Right lobe of liver (tissue), 6 donors: Measurements from ENCODE around the gene ATP10D. TPM values are rescaled to one million over a fixed set of nuclear protein-coding genes. Genes with fewer than 3 reads are reported as not detected.

Experiments
- ATAC-seq, 4 donors: fragments of 200-7000 bp; cut with Tn5 transposase; one replicate each; pipeline ENCODE4 v1.9.1; 2020; ENCODE audit warnings: mild to moderate bottlenecking in 4 of 4, moderate library complexity in 4 of 4
- DNase-seq, 3 donors: peaks; one replicate each; pipeline ENCODE4 v3.0.0-alpha.2; 2020
- H3K27ac ChIP-seq, 3 donors: fragments of 200-600 bp; one replicate each; pipeline ENCODE4 v1.8.0; 2022
- H3K27me3 ChIP-seq, 2 donors: fragments of 200-600 bp; one replicate each; pipeline ENCODE4 v1.8.0; 2022
- H3K36me3 ChIP-seq, 4 donors: fragments of 200-600 bp; sonication (generic) in 1 of 4; one replicate each; pipeline versions ENCODE4 v1.5.1 to v1.8.0; 2017 to 2022; ENCODE audit warnings: control low read depth in 1 of 4
- H3K4me1 ChIP-seq, 4 donors: fragments of 200-600 bp; sonication (generic) in 1 of 4; one replicate each; pipeline versions ENCODE4 v1.5.1 to v1.8.0; 2017 to 2022; ENCODE audit warnings: control low read depth in 1 of 4
- H3K4me3 ChIP-seq, 3 donors: fragments of 200-600 bp; one replicate each; pipeline ENCODE4 v1.8.0; 2022
- H3K9me3 ChIP-seq, 4 donors: fragments of 200-600 bp; sonication (generic) in 1 of 4; one replicate each; pipeline versions ENCODE4 v1.5.1 to v1.8.0; 2017 to 2022; ENCODE audit warnings: control low read depth in 1 of 4
- CTCF ChIP-seq, 4 donors: fragments of 200-600 bp in 3 of 4; fragments of 450-650 bp in 1 of 4; IDR thresholded peaks; one replicate each; pipeline versions ENCODE4 v1.5.1 to v1.8.0; 2016 to 2022; ENCODE audit warnings: antibody characterized with exemption in 4 of 4, mild to moderate bottlenecking in 2 of 4
- POLR2A ChIP-seq: fragments of 450-650 bp; IDR thresholded peaks from one replicate; pipeline ENCODE4 v1.6.1; 2017; ENCODE audit warnings: antibody characterized with exemption, mild to moderate bottlenecking
- WGBS: methylation state at CpG from one replicate; pipeline ENCODE4 v1.1.6; 2018; ENCODE audit warnings: low coverage, low lambda C conversion rate; ENCODE audit not compliant: insufficient coverage; ENCODE audit errors: missing lambda C conversion rate; 5-methylcytosine and 5-hydroxymethylcytosine counted together
- intact Hi-C, 2 donors: fragments of 100-400 bp; cut with DNase I; formaldehyde crosslinking; loops; one replicate each; pipeline versions ENCODE4 v1.11.2 to v1.14.1; 2022
- long read RNA-seq: library from polyadenylated mRNA; unstranded; transcript quantifications from one replicate; pipeline ENCODE4 v2.0.0, GENCODE V29; 2019
- total RNA-seq, 6 experiments: library from RNA; depleted of rRNA in 2 of 6; stranded (reverse); fragments of >200 nt in 2 of 6; fragmentation: NEBNext Ultra II Directional in 3 of 6; extraction: Animal tissue kit (Norgen Biotek cat#: 25700) in 3 of 6; gene quantifications; one replicate each; pipeline versions ENCODE4 v1.1.0 to v1.2.4, GENCODE V29; 2016 to 2023
- donor health status: DM: no; HTN: yes; CAD: no.
- donor health status: DM: no; HTN: no; CAD: no.
- donor health status: DM: no; HTN: no; CAD: no.
- donor health status: DM: no; HTN: yes; CAD: no.
- donor health status: DM: no; HTN: yes; CAD: no.

The ATP10D gene
- 10 to 100 TPM in 2 of 6 experiments, 1 to 10 TPM in 4; 5.1 to 14.0 (median 8.5) TPM for total RNA-seq
- long read RNA-seq, result 0 reads

- peak; percentile 99 to 100 (median 100) for ATAC-seq
- peak within 1 kb of the TSS; percentile 82 to 89 (median 87) for H3K27ac ChIP-seq
- no peaks in the 10 kb centered on the region for H3K27me3 ChIP-seq
- H3K36me3 ChIP-seq, result no peaks in the 10 kb centered on the region
- peak; percentile 86 for TF ChIP-seq POLR2A
- TF ChIP-seq CTCF (IDR thresholded peaks at IDR 0.05), result peak in 2 of 4 donors; percentile 4 to 18
- no peaks in the 10 kb centered on the region for H3K9me3 ChIP-seq
- DNase-seq, result peak; percentile 98 to 99 (median 99)
- peak within 1 kb of the TSS; percentile 46 to 67 (median 62) for H3K4me3 ChIP-seq
- intact Hi-C loops, result no loop called here
- WGBS, result 0% methylated on average over 24 of the region's 34 CpGs
- peaks cover 0 to 6% (median 1%) of the 10 kb centered on the region in 4 donors for H3K4me1 ChIP-seq
Measured at GRCh38 chr4:47485047-47485692, at the start of gene ATP10D. Gene ATP10D (plus strand): TSS chr4:47485275. CDS start chr4:47512541, 27,266 bp downstream.

DNA sequence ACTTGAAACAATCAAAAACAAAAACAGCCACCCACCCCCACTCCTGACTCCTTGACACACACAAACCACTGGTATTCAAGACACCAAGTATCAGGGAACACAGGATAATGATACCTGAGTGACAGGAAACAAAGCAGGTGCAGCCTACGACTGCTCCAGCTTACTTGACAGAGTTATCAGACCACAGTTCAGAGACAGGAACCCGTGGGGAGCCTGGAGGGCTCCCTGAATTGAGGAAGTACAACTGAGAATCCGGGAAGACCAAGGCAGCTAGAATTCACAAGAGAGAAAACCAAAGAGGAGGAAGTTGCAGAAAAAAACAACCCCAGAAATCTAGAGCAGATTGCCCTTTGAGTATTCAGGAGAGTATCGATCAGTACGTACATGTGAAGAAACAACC is 42.1 kb upstream of the ATP10D start:
- intact Hi-C loops, result no loop called here
- WGBS, result 48% methylated on average over 5 of the region's 5 CpGs
- no peaks in the 10 kb centered on the region for H3K36me3 ChIP-seq
- H3K27ac ChIP-seq, result no peak overlapping the region
- H3K9me3 ChIP-seq, result no peaks in the 10 kb centered on the region
- no peak for DNase-seq
- H3K4me1 ChIP-seq, result no peaks in the 10 kb centered on the region
- TF ChIP-seq POLR2A (no peak), CTCF (IDR thresholded peaks at IDR 0.05) (no peak)
- H3K27me3 ChIP-seq, result no peaks in the 10 kb centered on the region
- H3K4me3 ChIP-seq, result no peak overlapping the region
- peak in 3 of 4 donors; percentile 33 to 67 (median 41) for ATAC-seq

DNA sequence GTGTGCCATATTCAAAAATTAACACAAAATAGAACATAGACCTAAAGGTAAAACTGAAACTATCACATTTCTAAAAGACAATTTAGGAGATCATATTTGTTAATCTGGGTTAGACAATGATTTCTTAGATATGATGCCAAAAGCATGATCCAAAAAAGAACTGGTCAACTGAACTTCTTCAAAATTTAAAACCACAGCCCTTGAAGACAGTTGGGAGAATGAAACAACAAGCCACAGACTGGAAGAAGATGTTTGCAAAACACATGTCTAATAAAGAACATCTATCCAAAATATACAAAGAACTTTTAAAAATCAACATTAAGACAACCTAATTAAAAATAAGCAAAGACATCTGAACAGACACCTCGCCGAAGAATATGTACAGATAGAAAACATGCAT is 41.0 kb upstream of the ATP10D start:
- WGBS, result 82% methylated on average over 2 of the region's 2 CpGs

DNA sequence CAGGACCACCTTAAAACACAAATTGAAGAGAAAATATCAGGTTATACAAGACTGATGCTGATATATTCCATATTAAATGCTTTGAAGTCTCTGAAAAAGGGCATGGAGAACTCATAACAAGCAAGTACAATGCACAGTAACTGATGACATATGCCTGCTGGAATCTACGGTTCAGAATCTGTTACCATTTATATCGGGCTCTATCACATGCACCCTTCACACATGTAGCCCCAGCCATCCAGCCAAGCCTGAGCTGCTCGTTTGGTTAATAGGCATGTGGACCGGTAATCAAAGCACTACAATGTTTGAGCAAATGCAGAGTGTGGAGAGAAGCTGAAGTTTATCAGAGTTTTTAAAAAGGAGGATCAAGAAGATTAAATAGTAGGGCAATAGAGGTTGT is 33.4 kb upstream of the ATP10D start:
- no peaks in the 10 kb centered on the region for H3K27me3 ChIP-seq
- H3K27ac ChIP-seq, result no peak overlapping the region
- no peaks in the 10 kb centered on the region for H3K9me3 ChIP-seq
- TF ChIP-seq CTCF (IDR thresholded peaks at IDR 0.05), result no peak
- TF ChIP-seq POLR2A, result no peak
- intact Hi-C loops, result no loop called here
- DNase-seq (no peak), ATAC-seq (no peak)
- H3K4me1 ChIP-seq, result no peaks in the 10 kb centered on the region
- no peak overlapping the region for H3K4me3 ChIP-seq
- WGBS, result 77% methylated on average over 4 of the region's 4 CpGs
- H3K36me3 ChIP-seq, result peaks cover 0 to 18% (median 2%) of the 10 kb centered on the region in 4 donors

More for the DNA sequence above, 41.0 kb upstream of the ATP10D start:
- H3K4me1 ChIP-seq, result no peaks in the 10 kb centered on the region
- H3K36me3 ChIP-seq, result no peaks in the 10 kb centered on the region
- ATAC-seq, result no peak
- no peak for DNase-seq
- H3K9me3 ChIP-seq, result no peaks in the 10 kb centered on the region
- TF ChIP-seq CTCF (IDR thresholded peaks at IDR 0.05) (no peak), POLR2A (no peak)
- intact Hi-C loops, result no loop called here
- no peak overlapping the region for H3K27ac ChIP-seq
- H3K4me3 ChIP-seq, result no peak overlapping the region
- no peaks in the 10 kb centered on the region for H3K27me3 ChIP-seq
